Activated naive CD4-positive, alpha-beta T cell treated with anti-CD3 and anti-CD28 coated beads for 36 hours (primary cell): ENCODE data around the gene RBPMS2. TPM values are rescaled to one million over a fixed set of nuclear protein-coding genes. Genes with fewer than 3 reads are reported as not detected.
A peak's percentile ranks its signal among the peaks of the same experiment; 100 is the strongest.
"Not testable (repeated sequence)": the region's sequence is repeated elsewhere in the genome, so short reads cannot be mapped to it uniquely, and the experiment has no call there.

ENCODE experiments used
- CTCF ChIA-PET: fragments of 350-600 bp; sonication (Branson Sonifier 250); formaldehyde crosslinking; loops from one replicate; lab custom pipeline; 2021; ENCODE audit warnings: antibody characterized with exemption; lab: Charles Lee
- DNase-seq: peaks from one replicate; pipeline ENCODE4 v3.0.0-alpha.2; 2020
- H3K27ac Mint-ChIP-seq: one replicate; pipeline ENCODE4 v1.8.0; 2021; ENCODE audit warnings: mild to moderate bottlenecking, mixed read lengths
- H3K27me3 Mint-ChIP-seq: one replicate; pipeline ENCODE4 v1.8.0; 2021; ENCODE audit warnings: low read depth, mixed read lengths
- H3K36me3 Mint-ChIP-seq: one replicate; pipeline ENCODE4 v1.8.0; 2021; ENCODE audit warnings: low read depth, mixed read lengths
- H3K4me1 Mint-ChIP-seq: one replicate; pipeline ENCODE4 v1.8.0; 2021; ENCODE audit warnings: low read depth, mixed read lengths
- H3K4me3 Mint-ChIP-seq: one replicate; pipeline ENCODE4 v1.8.0; 2021; ENCODE audit warnings: mild to moderate bottlenecking, moderate library complexity, mixed read lengths
- H3K9me3 Mint-ChIP-seq: one replicate; pipeline ENCODE4 v1.8.0; 2021; ENCODE audit warnings: mixed read lengths
- intact Hi-C: fragments of 100-400 bp; cut with micrococcal nuclease; formaldehyde crosslinking; loops from one replicate; pipeline ENCODE4 v1.15.1; 2023
- total RNA-seq, 2 experiments: library from RNA; stranded (reverse); gene quantifications; one replicate each; pipeline ENCODE4 v1.2.3, GENCODE V29; 2021

The RBPMS2 gene
- total RNA-seq: not detected

GRCh38 chr15:64775551-64776401 is at the start of gene RBPMS2:
RBPMS2 (minus strand) TSS chr15:64775589; CDS start chr15:64775319, 270 bp downstream.
- Mint-ChIP-seq H3K27me3 (peaks cover 36% of the 10 kb centered on the region), H3K36me3 (no peaks in the 10 kb centered on the region), H3K27ac (no peak within 1 kb of the TSS), H3K4me3 (peak within 1 kb of the TSS; percentile 63), H3K9me3 (no peaks in the 10 kb centered on the region), H3K4me1 (no peaks in the 10 kb centered on the region)
- DNase-seq: no peak
- intact Hi-C loops: no loop called here
- CTCF ChIA-PET: no interaction called here

- no peaks in the 10 kb centered on the region for H3K9me3 Mint-ChIP-seq
- peaks cover 8% of the 10 kb centered on the region for H3K27me3 Mint-ChIP-seq
- CTCF ChIA-PET: interaction anchor here (0.8 to 1.7 kb wide), 3 partner anchors 11 to 70 kb away, joined by 3 to 8 read pairs (median 4); no protein-coding TSS in a partner anchor
- intact Hi-C loops: loop anchor here (1.0 to 2.0 kb wide), 5 partner anchors 10 to 204 kb away; partner anchors contain the start of genes MTFMT and PLEKHO2
- peak overlapping the region; percentile 3 for H3K27ac Mint-ChIP-seq
- peak overlapping the region; percentile 84 for H3K4me3 Mint-ChIP-seq
- peak; percentile 36 for DNase-seq
- peaks cover 6% of the 10 kb centered on the region for H3K36me3 Mint-ChIP-seq
- H3K4me1 Mint-ChIP-seq: peaks cover 20% of the 10 kb centered on the region
Observed at GRCh38 chr15:64824929-64825430, 49.6 kb upstream of the RBPMS2 start.

- intact Hi-C loops: no loop called here
- Mint-ChIP-seq H3K27me3 (no peaks in the 10 kb centered on the region), H3K4me3 (no peak overlapping the region), H3K9me3 (no peaks in the 10 kb centered on the region), H3K36me3 (peaks cover 3% of the 10 kb centered on the region), H3K4me1 (no peaks in the 10 kb centered on the region), H3K27ac (no peak overlapping the region)
- no peak for DNase-seq
- CTCF ChIA-PET: no interaction called here
Observed at GRCh38 chr15:64816452-64816851, 41.1 kb upstream of the RBPMS2 start.

- CTCF ChIA-PET, H3K4me1 Mint-ChIP-seq, H3K27me3 Mint-ChIP-seq, DNase-seq, H3K36me3 Mint-ChIP-seq, H3K27ac Mint-ChIP-seq, H3K4me3 Mint-ChIP-seq, H3K9me3 Mint-ChIP-seq: not testable (repeated sequence)
- intact Hi-C loops: loop anchor here (5.0 kb wide), 1 partner anchor 63 kb away; no protein-coding TSS in a partner anchor
Observed at GRCh38 chr15:64814965-64815364, 39.6 kb upstream of the RBPMS2 start.

GRCh38 chr15:64814283-64814682 is 38.9 kb upstream of the RBPMS2 start:
- H3K27ac Mint-ChIP-seq, H3K9me3 Mint-ChIP-seq, DNase-seq, CTCF ChIA-PET, H3K4me1 Mint-ChIP-seq, H3K27me3 Mint-ChIP-seq, H3K36me3 Mint-ChIP-seq, H3K4me3 Mint-ChIP-seq: not testable (repeated sequence)
- intact Hi-C loops: loop anchor here (5.0 kb wide), 1 partner anchor 62 kb away; no protein-coding TSS in a partner anchor

DNA sequence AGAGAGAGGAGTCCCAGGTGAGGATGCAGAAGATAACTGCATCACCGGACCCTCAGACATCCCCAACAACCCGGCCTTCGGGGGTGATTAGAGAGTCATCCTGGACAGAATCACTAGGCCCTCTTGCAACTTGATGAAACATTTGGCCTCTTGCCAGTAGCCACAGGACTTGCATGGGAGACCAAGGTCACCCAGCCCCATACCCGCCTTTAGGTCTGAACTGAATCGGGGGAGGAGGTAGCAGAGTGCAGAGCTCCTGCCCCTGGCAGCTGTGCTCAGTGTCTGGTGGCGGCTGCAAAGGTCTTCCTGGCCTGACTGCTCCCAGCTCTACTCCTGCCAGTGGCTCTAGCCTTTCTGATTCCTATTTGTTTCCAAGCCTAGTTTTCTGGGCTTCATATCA is 37.7 kb upstream of the RBPMS2 start:
- peaks cover 3% of the 10 kb centered on the region for H3K4me1 Mint-ChIP-seq
- no peak overlapping the region for H3K4me3 Mint-ChIP-seq
- H3K36me3 Mint-ChIP-seq: peaks cover 2% of the 10 kb centered on the region
- no peak for DNase-seq
- intact Hi-C loops: loop anchor here (5.0 kb wide), 1 partner anchor 61 kb away; no protein-coding TSS in a partner anchor
- H3K27me3 Mint-ChIP-seq: no peaks in the 10 kb centered on the region
- CTCF ChIA-PET: interaction anchor here (0.6 kb wide), 2 partner anchors 87 to 94 kb away, joined by 3 to 4 read pairs; no protein-coding TSS in a partner anchor
- no peak overlapping the region for H3K27ac Mint-ChIP-seq
- H3K9me3 Mint-ChIP-seq: no peaks in the 10 kb centered on the region

- no peaks in the 10 kb centered on the region for H3K27me3 Mint-ChIP-seq
- DNase-seq: no peak
- H3K36me3 Mint-ChIP-seq: no peaks in the 10 kb centered on the region
- H3K27ac Mint-ChIP-seq: no peak overlapping the region
- H3K4me1 Mint-ChIP-seq: peaks cover 3% of the 10 kb centered on the region
- intact Hi-C loops: loop anchor here (1.0 to 5.0 kb wide), 2 partner anchors 58 to 79 kb away; no protein-coding TSS in a partner anchor
- no peaks in the 10 kb centered on the region for H3K9me3 Mint-ChIP-seq
- CTCF ChIA-PET: interaction anchor here (0.6 to 3.9 kb wide), 25 partner anchors 9 to 590 kb away, joined by 3 to 84 read pairs (median 5); partner anchors contain the start of gene PIF1
- H3K4me3 Mint-ChIP-seq: no peak overlapping the region
Observed at GRCh38 chr15:64810497-64811326, 35.3 kb upstream of the RBPMS2 start.

DNA sequence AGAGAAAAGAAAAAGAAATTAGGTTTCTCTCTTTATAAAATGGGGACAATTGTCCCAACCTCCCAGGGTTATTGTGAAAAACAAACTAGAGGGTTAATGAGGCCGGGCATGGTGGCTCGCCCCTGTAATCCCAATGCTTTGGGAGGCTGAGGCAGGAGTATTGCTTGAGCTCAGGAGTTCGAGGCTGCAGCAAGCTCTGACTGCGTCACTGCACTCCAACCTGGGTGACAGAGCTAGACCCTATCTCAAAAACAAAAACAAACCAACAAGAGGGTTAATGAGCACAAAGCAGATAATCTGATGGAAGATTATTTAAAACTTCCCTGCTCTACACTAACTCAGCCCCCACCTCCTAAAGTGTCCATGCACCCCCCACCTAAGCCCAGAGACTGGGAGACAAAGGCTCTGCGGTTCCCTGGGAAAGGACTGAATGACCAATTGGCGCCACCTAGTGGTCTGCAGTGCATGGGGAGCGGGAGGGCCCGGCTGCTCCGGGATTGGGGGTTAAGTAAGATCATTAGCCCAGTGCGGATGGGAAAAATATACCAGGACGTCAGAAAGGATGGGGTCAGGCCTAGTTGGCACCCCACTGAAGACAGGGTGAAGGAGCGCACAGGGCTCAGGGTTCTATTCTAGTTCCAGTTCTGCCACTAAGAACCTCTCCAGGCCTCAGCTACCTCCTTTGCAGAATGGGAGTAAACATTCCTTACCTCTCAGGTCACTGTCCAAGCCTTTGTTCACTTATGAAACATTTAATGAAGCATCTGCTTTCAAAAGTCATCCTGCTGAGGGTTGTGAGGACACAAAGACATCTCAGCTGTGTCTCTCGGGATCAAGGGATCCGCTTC is 34.5 kb upstream of the RBPMS2 start:
- peak; percentile 86 for DNase-seq
- intact Hi-C loops: loop anchor here (1.0 to 5.0 kb wide), 2 partner anchors 58 to 79 kb away; no protein-coding TSS in a partner anchor
- Mint-ChIP-seq H3K27ac (no peak overlapping the region), H3K27me3 (no peaks in the 10 kb centered on the region), H3K4me1 (peaks cover 3% of the 10 kb centered on the region), H3K9me3 (no peaks in the 10 kb centered on the region), H3K36me3 (no peaks in the 10 kb centered on the region), H3K4me3 (no peak overlapping the region)
- CTCF ChIA-PET: interaction anchor here (0.6 to 3.9 kb wide), 40 partner anchors 8 to 691 kb away, joined by 3 to 84 read pairs (median 4); no protein-coding TSS in a partner anchor

GRCh38 chr15:64808785-64809453 is 33.5 kb upstream of the RBPMS2 start:
- Mint-ChIP-seq H3K4me1 (peaks cover 3% of the 10 kb centered on the region), H3K36me3 (no peaks in the 10 kb centered on the region), H3K4me3 (no peak overlapping the region), H3K9me3 (no peaks in the 10 kb centered on the region), H3K27me3 (no peaks in the 10 kb centered on the region), H3K27ac (no peak overlapping the region)
- DNase-seq: no peak
- intact Hi-C loops: no loop called here
- CTCF ChIA-PET: interaction anchor here (0.6 to 3.9 kb wide), 28 partner anchors 8 to 653 kb away, joined by 3 to 84 read pairs (median 5); no protein-coding TSS in a partner anchor

GRCh38 chr15:64807751-64808222 is 32.4 kb upstream of the RBPMS2 start:
- CTCF ChIA-PET: interaction anchor here (0.9 to 3.9 kb wide), 2 partner anchors 12 to 77 kb away, joined by 3 to 22 read pairs; no protein-coding TSS in a partner anchor
- Mint-ChIP-seq H3K27me3 (no peaks in the 10 kb centered on the region), H3K9me3 (no peaks in the 10 kb centered on the region), H3K4me3 (no peak overlapping the region), H3K27ac (no peak overlapping the region), H3K4me1 (peaks cover 3% of the 10 kb centered on the region), H3K36me3 (no peaks in the 10 kb centered on the region)
- no peak for DNase-seq
- intact Hi-C loops: no loop called here
